HepG2 (cell line): ENCODE data around the gene IPO8. TPM values are rescaled to one million over a fixed set of nuclear protein-coding genes. Genes with fewer than 3 reads are reported as not detected.

Source experiments
- ARID2 ChIP-seq: sonication (generic); formaldehyde crosslinking; IDR thresholded peaks from 2 replicates; pipeline ENCODE4 v1.8.1; 2022; ENCODE audit warnings: mild to moderate bottlenecking, missing genetic modification reagents, borderline replicate concordance
- ATF4 ChIP-seq, 2 experiments: fragments of 450-650 bp in 1 of 2; sonication (generic) in 1 of 2; formaldehyde crosslinking; IDR thresholded peaks; 2 replicates each; pipeline versions ENCODE4 v1.5.0 to v1.8.0; 2020 to 2022; ENCODE audit warnings: mild to moderate bottlenecking in 1 of 2, missing genetic modification reagents in 1 of 2
- CCAR2 ChIP-seq: fragments of 200-400 bp; formaldehyde crosslinking; optimal IDR thresholded peaks from 2 replicates; pipeline ENCODE3; 2018; ENCODE audit warnings: low read depth, mild to moderate bottlenecking, low read length, moderate library complexity
- HOXA7 ChIP-seq: sonication (generic); formaldehyde crosslinking; IDR thresholded peaks from 2 replicates; pipeline ENCODE4 v1.8.1; 2022; ENCODE audit warnings: mild to moderate bottlenecking, missing genetic modification reagents, moderate library complexity
- KLF12 ChIP-seq: sonication (generic); formaldehyde crosslinking; IDR thresholded peaks from 2 replicates; pipeline ENCODE4 v1.4.0; 2020; ENCODE audit warnings: missing genetic modification reagents, borderline replicate concordance
- MEF2D ChIP-seq: sonication (generic); formaldehyde crosslinking; IDR thresholded peaks from 2 replicates; pipeline ENCODE4 v1.5.1; 2020; ENCODE audit warnings: mild to moderate bottlenecking, missing genetic modification reagents
- NRL ChIP-seq: sonication (generic); formaldehyde crosslinking; IDR thresholded peaks from 2 replicates; pipeline ENCODE4 v1.5.0; 2020; ENCODE audit warnings: missing genetic modification reagents, mild to moderate bottlenecking, moderate library complexity, borderline replicate concordance
- SPEN ChIP-seq: sonication (generic); formaldehyde crosslinking; IDR thresholded peaks from 2 replicates; pipeline ENCODE4 v1.5.1; 2020; ENCODE audit warnings: low read depth, mild to moderate bottlenecking, missing genetic modification reagents
- ZNF30 ChIP-seq: sonication (generic); formaldehyde crosslinking; IDR thresholded peaks from 2 replicates; pipeline ENCODE4 v1.5.0; 2020; ENCODE audit warnings: mild to moderate bottlenecking, missing genetic modification reagents
- ZNF451 ChIP-seq: sonication (generic); formaldehyde crosslinking; IDR thresholded peaks from 2 replicates; pipeline ENCODE4 v1.5.0; 2020; ENCODE audit warnings: mild to moderate bottlenecking, missing genetic modification reagents
- ZNF567 ChIP-seq: sonication (generic); formaldehyde crosslinking; IDR thresholded peaks from 2 replicates; pipeline ENCODE4 v1.8.1; 2023; ENCODE audit warnings: mild to moderate bottlenecking, missing genetic modification reagents, borderline replicate concordance
- ZNF879 ChIP-seq: sonication (generic); formaldehyde crosslinking; IDR thresholded peaks from 2 replicates; pipeline ENCODE4 v1.8.1; 2023; ENCODE audit warnings: missing genetic modification reagents
- polyA plus RNA-seq, 8 experiments: library from polyadenylated mRNA; depleted of rRNA in 3 of 8; stranded (reverse) in 7 of 8; unstranded in 1 of 8; fragments of >200 nt; fragmentation: Illumina TruSeq in 4 of 8; extraction: Trizol in 4 of 8; gene quantifications; 2 replicates each; pipeline versions ENCODE4 v1.2.1 to v1.2.3, GENCODE V29; 2011 to 2016; ENCODE audit warnings: low read depth in 4 of 8, missing spikeins in 1 of 8, mixed read lengths in 1 of 8; ENCODE audit not compliant: insufficient read depth in 1 of 8
- total RNA-seq, 5 experiments: library from RNA; depleted of rRNA; stranded (reverse); fragments of >200 nt; fragmentation: Illumina TruSeq; extraction: Trizol; gene quantifications; 2 replicates each; pipeline ENCODE4 v1.2.3, GENCODE V29; 2016; ENCODE audit warnings: low read depth in 1 of 5
- TF ChIP-seq, protein P1 (sequence below): sonication (generic); formaldehyde crosslinking; IDR thresholded peaks from 2 replicates; pipeline ENCODE4 v1.9.0; 2021; ENCODE audit warnings: mild to moderate bottlenecking, missing genetic modification reagents
- TF ChIP-seq, protein P2 (sequence below), 2 experiments: sonication (generic) in 1 of 2; formaldehyde crosslinking in 1 of 2; IDR thresholded peaks; 2 replicates each; pipeline versions ENCODE4 v1.6.1 to v1.9.0; 2014 to 2022; ENCODE audit warnings: antibody characterized with exemption in 1 of 2, borderline replicate concordance in 1 of 2, inconsistent platforms in 1 of 2, low read depth in 1 of 2, missing genetic modification reagents in 1 of 2

Gene IPO8
- total and polyA plus RNA-seq, 2 of the 13 experiments (the other 11 are each of a cell fraction or from before 2014, with no cell fraction given): 6.3 to 21.8 TPM

DNA sequence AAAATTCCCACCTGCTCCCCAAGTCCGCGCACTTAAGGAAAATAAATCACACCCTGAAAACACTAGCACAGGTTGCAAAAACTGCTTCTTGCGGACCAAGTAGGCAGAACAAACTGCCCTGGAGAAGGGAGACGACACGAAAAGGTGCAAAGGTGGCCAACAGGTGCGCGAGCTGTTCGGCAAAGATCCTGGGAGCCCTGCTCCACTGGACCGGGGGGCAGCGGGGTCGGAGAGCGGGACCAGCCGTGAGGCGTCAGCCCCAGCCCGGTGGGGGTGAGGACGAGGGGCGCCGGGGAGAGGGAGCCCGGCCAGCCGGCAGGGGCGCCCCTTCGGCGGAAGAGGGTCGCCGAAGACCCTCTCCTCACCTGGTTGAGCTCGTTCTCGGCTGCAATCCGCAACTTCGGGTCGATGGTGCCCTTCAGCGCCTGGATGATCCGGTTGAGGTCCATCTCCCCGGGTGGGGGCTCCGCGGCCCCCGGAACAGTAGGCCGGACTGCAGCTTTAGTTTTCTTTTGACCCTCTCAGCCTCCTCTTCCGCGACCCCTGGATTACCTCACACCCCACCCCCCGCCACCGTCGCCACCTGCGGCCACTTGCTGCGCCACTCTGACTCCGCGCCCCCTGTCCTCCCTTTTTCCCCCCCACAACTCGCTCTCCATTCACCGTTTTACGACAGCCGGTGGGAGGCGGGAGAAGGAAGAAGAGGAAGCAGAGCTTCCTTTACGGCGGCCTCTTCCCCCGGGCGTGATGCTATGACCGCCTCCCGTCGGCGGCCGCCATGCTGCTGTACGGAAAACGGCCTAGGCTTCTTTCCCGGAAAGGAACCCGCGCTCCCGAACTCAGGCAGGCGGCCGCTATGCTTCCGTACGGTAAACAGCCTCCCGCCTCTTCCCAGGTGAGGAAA, at the start of gene IPO8 (continued):
- TF ChIP-seq MEF2D (CRISPR knock-in tag) (peak; percentile 62; the same call in 1 of the 2 replicates), ATF4 (CRISPR knock-in tag; IDR thresholded peaks at IDR 0.05) (no peak), ZNF879 (CRISPR knock-in tag) (peak; percentile 27), CCAR2 (no peak), NRL (CRISPR knock-in tag) (peak; percentile 33; the same call in 1 of the 2 replicates), KLF12 (CRISPR knock-in tag) (peak; percentile 33; the same call in 1 of the 2 replicates), HOXA7 (CRISPR knock-in tag) (no peak), ZNF567 (CRISPR knock-in tag) (0 out of 2 replicates have a peak, but pooled peaks have one; percentile 76), ZNF30 (CRISPR knock-in tag) (no peak), ZNF451 (CRISPR knock-in tag) (no peak), SPEN (CRISPR knock-in tag) (peak; percentile 63), ARID2 (CRISPR knock-in tag) (no peak)
- TF ChIP-seq, protein P1, sequence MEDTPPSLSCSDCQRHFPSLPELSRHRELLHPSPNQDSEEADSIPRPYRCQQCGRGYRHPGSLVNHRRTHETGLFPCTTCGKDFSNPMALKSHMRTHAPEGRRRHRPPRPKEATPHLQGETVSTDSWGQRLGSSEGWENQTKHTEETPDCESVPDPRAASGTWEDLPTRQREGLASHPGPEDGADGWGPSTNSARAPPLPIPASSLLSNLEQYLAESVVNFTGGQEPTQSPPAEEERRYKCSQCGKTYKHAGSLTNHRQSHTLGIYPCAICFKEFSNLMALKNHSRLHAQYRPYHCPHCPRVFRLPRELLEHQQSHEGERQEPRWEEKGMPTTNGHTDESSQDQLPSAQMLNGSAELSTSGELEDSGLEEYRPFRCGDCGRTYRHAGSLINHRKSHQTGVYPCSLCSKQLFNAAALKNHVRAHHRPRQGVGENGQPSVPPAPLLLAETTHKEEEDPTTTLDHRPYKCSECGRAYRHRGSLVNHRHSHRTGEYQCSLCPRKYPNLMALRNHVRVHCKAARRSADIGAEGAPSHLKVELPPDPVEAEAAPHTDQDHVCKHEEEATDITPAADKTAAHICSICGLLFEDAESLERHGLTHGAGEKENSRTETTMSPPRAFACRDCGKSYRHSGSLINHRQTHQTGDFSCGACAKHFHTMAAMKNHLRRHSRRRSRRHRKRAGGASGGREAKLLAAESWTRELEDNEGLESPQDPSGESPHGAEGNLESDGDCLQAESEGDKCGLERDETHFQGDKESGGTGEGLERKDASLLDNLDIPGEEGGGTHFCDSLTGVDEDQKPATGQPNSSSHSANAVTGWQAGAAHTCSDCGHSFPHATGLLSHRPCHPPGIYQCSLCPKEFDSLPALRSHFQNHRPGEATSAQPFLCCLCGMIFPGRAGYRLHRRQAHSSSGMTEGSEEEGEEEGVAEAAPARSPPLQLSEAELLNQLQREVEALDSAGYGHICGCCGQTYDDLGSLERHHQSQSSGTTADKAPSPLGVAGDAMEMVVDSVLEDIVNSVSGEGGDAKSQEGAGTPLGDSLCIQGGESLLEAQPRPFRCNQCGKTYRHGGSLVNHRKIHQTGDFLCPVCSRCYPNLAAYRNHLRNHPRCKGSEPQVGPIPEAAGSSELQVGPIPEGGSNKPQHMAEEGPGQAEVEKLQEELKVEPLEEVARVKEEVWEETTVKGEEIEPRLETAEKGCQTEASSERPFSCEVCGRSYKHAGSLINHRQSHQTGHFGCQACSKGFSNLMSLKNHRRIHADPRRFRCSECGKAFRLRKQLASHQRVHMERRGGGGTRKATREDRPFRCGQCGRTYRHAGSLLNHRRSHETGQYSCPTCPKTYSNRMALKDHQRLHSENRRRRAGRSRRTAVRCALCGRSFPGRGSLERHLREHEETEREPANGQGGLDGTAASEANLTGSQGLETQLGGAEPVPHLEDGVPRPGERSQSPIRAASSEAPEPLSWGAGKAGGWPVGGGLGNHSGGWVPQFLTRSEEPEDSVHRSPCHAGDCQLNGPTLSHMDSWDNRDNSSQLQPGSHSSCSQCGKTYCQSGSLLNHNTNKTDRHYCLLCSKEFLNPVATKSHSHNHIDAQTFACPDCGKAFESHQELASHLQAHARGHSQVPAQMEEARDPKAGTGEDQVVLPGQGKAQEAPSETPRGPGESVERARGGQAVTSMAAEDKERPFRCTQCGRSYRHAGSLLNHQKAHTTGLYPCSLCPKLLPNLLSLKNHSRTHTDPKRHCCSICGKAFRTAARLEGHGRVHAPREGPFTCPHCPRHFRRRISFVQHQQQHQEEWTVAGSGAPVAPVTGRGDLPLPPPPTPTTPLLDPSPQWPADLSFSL (CRISPR knock-in tag): no peak
- TF ChIP-seq, protein P2, sequence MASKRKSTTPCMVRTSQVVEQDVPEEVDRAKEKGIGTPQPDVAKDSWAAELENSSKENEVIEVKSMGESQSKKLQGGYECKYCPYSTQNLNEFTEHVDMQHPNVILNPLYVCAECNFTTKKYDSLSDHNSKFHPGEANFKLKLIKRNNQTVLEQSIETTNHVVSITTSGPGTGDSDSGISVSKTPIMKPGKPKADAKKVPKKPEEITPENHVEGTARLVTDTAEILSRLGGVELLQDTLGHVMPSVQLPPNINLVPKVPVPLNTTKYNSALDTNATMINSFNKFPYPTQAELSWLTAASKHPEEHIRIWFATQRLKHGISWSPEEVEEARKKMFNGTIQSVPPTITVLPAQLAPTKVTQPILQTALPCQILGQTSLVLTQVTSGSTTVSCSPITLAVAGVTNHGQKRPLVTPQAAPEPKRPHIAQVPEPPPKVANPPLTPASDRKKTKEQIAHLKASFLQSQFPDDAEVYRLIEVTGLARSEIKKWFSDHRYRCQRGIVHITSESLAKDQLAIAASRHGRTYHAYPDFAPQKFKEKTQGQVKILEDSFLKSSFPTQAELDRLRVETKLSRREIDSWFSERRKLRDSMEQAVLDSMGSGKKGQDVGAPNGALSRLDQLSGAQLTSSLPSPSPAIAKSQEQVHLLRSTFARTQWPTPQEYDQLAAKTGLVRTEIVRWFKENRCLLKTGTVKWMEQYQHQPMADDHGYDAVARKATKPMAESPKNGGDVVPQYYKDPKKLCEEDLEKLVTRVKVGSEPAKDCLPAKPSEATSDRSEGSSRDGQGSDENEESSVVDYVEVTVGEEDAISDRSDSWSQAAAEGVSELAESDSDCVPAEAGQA (IDR thresholded peaks at IDR 0.05; ENCODE audit: low read depth): peak; percentile 60; the same call in 1 of the 2 replicates
- TF ChIP-seq, protein P2 (CRISPR knock-in tag; IDR thresholded peaks at IDR 0.05; ENCODE audit: borderline replicate concordance): no peak
